Heart left ventricle (tissue), 16 donors: ENCODE data around the gene CLN6. TPM values are rescaled to one million over a fixed set of nuclear protein-coding genes. Genes with fewer than 3 reads are reported as not detected.
"Not testable (repeated sequence)": the region's sequence is repeated elsewhere in the genome, so short reads cannot be mapped to it uniquely, and the experiment has no call there.

Source experiments
- ATAC-seq, 4 donors: fragments of 200-7000 bp; cut with Tn5 transposase; one replicate each; pipeline ENCODE4 v1.9.1; 2020 to 2022; ENCODE audit warnings: moderate library complexity in 4 of 4, mild to moderate bottlenecking in 3 of 4, moderate number of reproducible peaks in 1 of 4
- DNase-seq, 5 donors: peaks; one replicate each; pipeline ENCODE4 v3.0.0-alpha.2; 2020
- H3K27ac ChIP-seq, 12 donors: fragments of 200-600 bp; sonication (generic) in 4 of 12; one replicate each; pipeline versions ENCODE4 v1.5.0 to v1.8.0; 2016 to 2022; ENCODE audit warnings: mild to moderate bottlenecking in 2 of 12
- H3K27me3 ChIP-seq, 9 donors: fragments of 200-600 bp; sonication (generic) in 2 of 9; one replicate each; pipeline versions ENCODE4 v1.5.1 to v1.8.0; 2016 to 2022; ENCODE audit warnings: mild to moderate bottlenecking in 3 of 9
- H3K36me3 ChIP-seq, 9 donors: fragments of 200-600 bp; sonication (generic) in 2 of 9; one replicate each; pipeline versions ENCODE4 v1.5.0 to v1.8.0; 2018 to 2022; ENCODE audit warnings: mild to moderate bottlenecking in 2 of 9
- H3K4me1 ChIP-seq, 12 donors: fragments of 200-600 bp; sonication (generic) in 4 of 12; one replicate each; pipeline versions ENCODE4 v1.5.0 to v1.8.0; 2016 to 2022; ENCODE audit warnings: mild to moderate bottlenecking in 3 of 12
- H3K4me3 ChIP-seq, 12 donors: fragments of 200-600 bp; sonication (generic) in 4 of 12; one replicate each; pipeline versions ENCODE4 v1.5.0 to v1.8.0; 2017 to 2022; ENCODE audit warnings: mild to moderate bottlenecking in 9 of 12, moderate library complexity in 4 of 12
- H3K9me3 ChIP-seq, 12 donors: fragments of 200-600 bp; sonication (generic) in 4 of 12; one replicate each; pipeline versions ENCODE4 v1.5.0 to v1.8.0; 2016 to 2022; ENCODE audit warnings: mild to moderate bottlenecking in 1 of 12
- CTCF ChIP-seq, 12 donors: fragments of 200-600 bp; sonication (generic) in 4 of 12; IDR thresholded peaks; one replicate each; pipeline versions ENCODE4 v1.5.0 to v1.8.0; 2018 to 2022; ENCODE audit warnings: antibody characterized with exemption in 12 of 12, mild to moderate bottlenecking in 5 of 12
- POLR2A ChIP-seq, 2 donors: fragments of 450-650 bp; IDR thresholded peaks; one replicate each; pipeline ENCODE4 v1.6.1; 2017; ENCODE audit warnings: antibody characterized with exemption in 2 of 2, mild to moderate bottlenecking in 2 of 2, moderate library complexity in 2 of 2
- WGBS, 4 donors: extraction: QIAGEN DNeasy Blood & Tissue Kit in 2 of 4; methylation state at CpG; one replicate each; pipeline versions ENCODE4 v1.1.5 to v1.1.7; 2013 to 2018; 5-methylcytosine and 5-hydroxymethylcytosine counted together
- intact Hi-C, 10 donors: fragments of 100-400 bp; cut with DNase I; formaldehyde crosslinking; loops; one replicate each; pipeline versions ENCODE4 v1.11.1 to v1.14.2; 2022
- polyA plus RNA-seq, 2 donors: library from polyadenylated mRNA; stranded (reverse); fragments of 200-250 nt; gene quantifications; one replicate each; pipeline ENCODE4 v1.2.3, GENCODE V29; 2013
- total RNA-seq, 9 donors: library from RNA; depleted of rRNA in 2 of 9; stranded (reverse); fragments of >200 nt in 2 of 9; fragmentation: NEBNext Ultra II Directional in 3 of 9; extraction: Animal tissue kit (Norgen Biotek cat#: 25700) in 3 of 9; gene quantifications; one replicate each; pipeline versions ENCODE4 v1.1.0 to v1.2.4, GENCODE V29; 2016 to 2023
- donor health status: ischemic (EF 13 %, LVEDD 7.1; RV severe dilation, severe dysfunction).
- donor health status: healthy with polysubstance abuse.
- donor health status: DM: no; HTN: yes; CAD: no.
- donor health status: DM: no; HTN: no; CAD: no.
- donor health status: ischemic (EF 25% LVEDD 6.9; RV normal size, moderate dysfunction).
- donor health status: ischemic (EF 25% LVEDD 5.7; RV mildly dilated, moderate dysfunction).
- donor health status: healthy.
- donor health status: DM: yes; HTN: yes; CAD: no.
- donor health status: ischemic (EF 35%, LVEDD 5.7; RV mildly dilated, moderate dysfunction).
- donor health status: nonischemic (EF 11% LVEDD 7.7; RV severe dilation, severe dysfunction).
- donor health status: DM: yes; HTN: yes; CAD: no.
- donor health status: PGD.
- donor health status: ischemic (EF 29% LVEDD 5.4; RV normal size, mild dysfunction).
- donor health status: nonischemic (EF 23%, LVEDD 6.1; RV moderate dilation, normal function).

Gene CLN6
- total and polyA plus RNA-seq, 11 donors: 5.6 to 24.1 (median 8.9) TPM

- DNase-seq (no peak), ATAC-seq (no peak)
- intact Hi-C loops: no loop called here
- H3K27me3 ChIP-seq: no peaks in the 10 kb centered on the region
- no peaks in the 10 kb centered on the region for H3K9me3 ChIP-seq
- peaks cover 0 to 93% (median 75%) of the 10 kb centered on the region in 9 donors for H3K36me3 ChIP-seq
- H3K4me1 ChIP-seq: peaks cover 0 to 9% (median 0%) of the 10 kb centered on the region in 12 donors
- 57 to 71% (median 58%) methylated on average over 2 of the region's 2 CpGs for WGBS, 4 donors
- H3K4me3 ChIP-seq: no peak overlapping the region
- no peak overlapping the region for H3K27ac ChIP-seq
- no peak for TF ChIP-seq CTCF (IDR thresholded peaks at IDR 0.05)
- TF ChIP-seq POLR2A (IDR thresholded peaks at IDR 0.05): no peak
These were observed 54.0 kb downstream of the CLN6 start for GRCh38 chr15:68175526-68175925.

GRCh38 chr15:68173119-68173518, 56.4 kb downstream of the CLN6 start:
- no peak for ATAC-seq
- Histone ChIP-seq H3K36me3 (peaks cover 0 to 88% (median 54%) of the 10 kb centered on the region in 9 donors), H3K27me3 (no peaks in the 10 kb centered on the region), H3K4me1 (peaks cover 0 to 17% (median 4%) of the 10 kb centered on the region in 12 donors), H3K9me3 (no peaks in the 10 kb centered on the region), H3K4me3 (no peak overlapping the region), H3K27ac (no peak overlapping the region)
- intact Hi-C loops: no loop called here
- WGBS, 4 donors: 97 to 98% (median 98%) methylated on average over 4 of the region's 4 CpGs
- TF ChIP-seq CTCF (IDR thresholded peaks at IDR 0.05) (no peak), POLR2A (IDR thresholded peaks at IDR 0.05) (no peak)
- no peak for DNase-seq

GRCh38 chr15:68172037-68172436, 57.5 kb downstream of the CLN6 start:
- H3K27ac ChIP-seq, H3K27me3 ChIP-seq, H3K9me3 ChIP-seq, DNase-seq, ATAC-seq, intact Hi-C loops, H3K4me3 ChIP-seq: not testable (repeated sequence)
- Histone ChIP-seq H3K36me3 (peaks cover 0 to 84% (median 43%) of the 10 kb centered on the region in 9 donors), H3K4me1 (peaks cover 0 to 17% (median 4%) of the 10 kb centered on the region in 12 donors)
- WGBS, 4 donors: 69 to 97% (median 93%) methylated on average over 2 of the region's 2 CpGs

GRCh38 chr15:68166847-68167246, 62.7 kb downstream of the CLN6 start:
- Histone ChIP-seq H3K27ac (no peak overlapping the region), H3K4me3 (no peak overlapping the region), H3K4me1 (peaks cover 0 to 17% (median 2%) of the 10 kb centered on the region in 12 donors), H3K27me3 (no peaks in the 10 kb centered on the region), H3K9me3 (no peaks in the 10 kb centered on the region), H3K36me3 (peaks cover 0 to 80% (median 30%) of the 10 kb centered on the region in 9 donors)
- 81 to 94% (median 91%) methylated on average over 4 of the region's 4 CpGs for WGBS, 4 donors
- no peak for TF ChIP-seq CTCF (IDR thresholded peaks at IDR 0.05)
- no peak for TF ChIP-seq POLR2A (IDR thresholded peaks at IDR 0.05)
- ATAC-seq: no peak
- no peak for DNase-seq
- intact Hi-C loops: loop anchor here in 1 of 10 donors (10.0 kb wide), 1 partner anchor 58 kb away; the partner anchor contains the start of gene CLN6

- Histone ChIP-seq H3K9me3 (no peaks in the 10 kb centered on the region), H3K27ac (no peak overlapping the region), H3K36me3 (peaks cover 0 to 84% (median 61%) of the 10 kb centered on the region in 9 donors), H3K27me3 (no peaks in the 10 kb centered on the region), H3K4me1 (peaks cover 0 to under 1% (median 0%) of the 10 kb centered on the region in 12 donors), H3K4me3 (no peak overlapping the region)
- ATAC-seq (no peak), DNase-seq (no peak)
- TF ChIP-seq CTCF (IDR thresholded peaks at IDR 0.05) (no peak), POLR2A (IDR thresholded peaks at IDR 0.05) (no peak)
- intact Hi-C loops: loop anchor here in 1 of 10 donors (10.0 kb wide), 1 partner anchor 62 kb away; the partner anchor contains the start of gene CLN6
These were observed 66.3 kb downstream of the CLN6 start for GRCh38 chr15:68163191-68163590.
